Measurements from ENCODE around the gene SHC2. TPM values are rescaled to one million over a fixed set of nuclear protein-coding genes. Genes with fewer than 3 reads are reported as not detected.
"Not testable (repeated sequence)": the region's sequence is repeated elsewhere in the genome, so short reads cannot be mapped to it uniquely, and the experiment has no call there.

Gene SHC2
- total and polyA plus RNA-seq, 7 donors: 1.8 to 49.9 (median 17.8) TPM

- whole genome bisulfite sequencing, 2 donors: 78 to 83% methylated on average over 12 of the region's 12 CpGs
- H3K27ac ChIP-seq: no peak overlapping the region
- no peak overlapping the region for H3K4me3 ChIP-seq
- intact Hi-C loops (cut with DNase I): no loop called here
- peaks cover 0 to 17% (median 0%) of the 10 kb centered on the region in 3 donors for H3K27me3 ChIP-seq
- DNase-seq: no peak
- H3K4me1 ChIP-seq: no peaks in the 10 kb centered on the region
- no peaks in the 10 kb centered on the region for H3K36me3 ChIP-seq
- no peaks in the 10 kb centered on the region for H3K9me3 ChIP-seq
- TF ChIP-seq CTCF (IDR thresholded peaks at IDR 0.05) (no peak), POLR2AphosphoS5 (IDR thresholded peaks at IDR 0.05) (no peak), POLR2A (IDR thresholded peaks at IDR 0.05) (no peak), EP300 (IDR thresholded peaks at IDR 0.05) (no peak)
These were observed 70.9 kb downstream of the SHC2 start for GRCh38 chr19:389935-390289.

- no peak for DNase-seq
- WGBS, 2 donors: 56 to 63% methylated on average over 21 of the region's 21 CpGs
- Histone ChIP-seq H3K36me3 (no peaks in the 10 kb centered on the region), H3K4me3 (no peak overlapping the region), H3K9me3 (no peaks in the 10 kb centered on the region), H3K4me1 (no peaks in the 10 kb centered on the region), H3K27ac (no peak overlapping the region), H3K27me3 (peaks cover 0 to 17% (median 0%) of the 10 kb centered on the region in 3 donors)
- TF ChIP-seq POLR2A (IDR thresholded peaks at IDR 0.05) (no peak), CTCF (IDR thresholded peaks at IDR 0.05) (no peak), POLR2AphosphoS5 (IDR thresholded peaks at IDR 0.05) (no peak), EP300 (IDR thresholded peaks at IDR 0.05) (no peak)
- intact Hi-C loops (cut with DNase I): no loop called here
These were observed 71.4 kb downstream of the SHC2 start for GRCh38 chr19:389255-389934.

- WGBS, 2 donors: 83 to 84% methylated on average over 17 of the region's 17 CpGs
These were observed 72.1 kb downstream of the SHC2 start for GRCh38 chr19:388691-389090.

GRCh38 chr19:387777-388176, 73.1 kb downstream of the SHC2 start:
- Histone ChIP-seq H3K27me3 (peaks cover 0 to 27% (median 6%) of the 10 kb centered on the region in 3 donors), H3K4me1 (no peaks in the 10 kb centered on the region), H3K9me3 (no peaks in the 10 kb centered on the region), H3K27ac (no peak overlapping the region), H3K36me3 (no peaks in the 10 kb centered on the region), H3K4me3 (no peak overlapping the region)
- WGBS, 2 donors: 90 to 91% methylated on average over 21 of the region's 21 CpGs
- no peak for DNase-seq
- TF ChIP-seq POLR2A (IDR thresholded peaks at IDR 0.05) (no peak), EP300 (IDR thresholded peaks at IDR 0.05) (no peak), CTCF (IDR thresholded peaks at IDR 0.05) (no peak), POLR2AphosphoS5 (IDR thresholded peaks at IDR 0.05) (no peak)
- intact Hi-C loops (cut with DNase I): no loop called here

More at GRCh38 chr19:388691-389090, 72.1 kb downstream of the SHC2 start:
- intact Hi-C loops (cut with DNase I): no loop called here
- Histone ChIP-seq H3K9me3 (no peaks in the 10 kb centered on the region), H3K4me1 (no peaks in the 10 kb centered on the region), H3K4me3 (no peak overlapping the region), H3K27ac (no peak overlapping the region), H3K27me3 (peaks cover 0 to 18% (median 0%) of the 10 kb centered on the region in 3 donors), H3K36me3 (no peaks in the 10 kb centered on the region)
- TF ChIP-seq POLR2A (IDR thresholded peaks at IDR 0.05): no peak
- no peak for TF ChIP-seq POLR2AphosphoS5 (IDR thresholded peaks at IDR 0.05)
- no peak for TF ChIP-seq EP300 (IDR thresholded peaks at IDR 0.05)
- no peak for TF ChIP-seq CTCF (IDR thresholded peaks at IDR 0.05)
- DNase-seq: no peak

- H3K9me3 ChIP-seq; DNase-seq; intact Hi-C loops (cut with DNase I); H3K27ac ChIP-seq; H3K4me3 ChIP-seq; H3K36me3 ChIP-seq; H3K4me1 ChIP-seq: not testable (repeated sequence)
- H3K27me3 ChIP-seq: peaks cover 0 to 32% (median 9%) of the 10 kb centered on the region in 3 donors
- WGBS, 2 donors: 22 to 26% methylated on average over 9 to 16 of the region's 22 CpGs
These were observed 74.1 kb downstream of the SHC2 start for GRCh38 chr19:386632-387301.

- H3K27ac ChIP-seq; H3K4me1 ChIP-seq; DNase-seq; H3K9me3 ChIP-seq; H3K36me3 ChIP-seq; H3K4me3 ChIP-seq; intact Hi-C loops (cut with DNase I): not testable (repeated sequence)
- H3K27me3 ChIP-seq: peaks cover 0 to 33% (median 9%) of the 10 kb centered on the region in 3 donors
- 36 to 66% methylated on average over 8 of the region's 8 CpGs for WGBS, 2 donors
These were observed 74.6 kb downstream of the SHC2 start for GRCh38 chr19:386189-386588.
